Measurements from ENCODE around the gene NEUROD1. TPM values are rescaled to one million over a fixed set of nuclear protein-coding genes. Genes with fewer than 3 reads are reported as not detected.

Gene NEUROD1
- total and polyA plus RNA-seq, 9 of the 15 experiments (the other 6 are each of a cell fraction or from before 2014, with no cell fraction given) = not detected

- TF ChIP-seq KDM5B (IDR thresholded peaks at IDR 0.05; ENCODE audit: insufficient replicate concordance, low read depth, low read length) (no peak), FOXJ3 (CRISPR knock-in tag; IDR thresholded peaks at IDR 0.05) (no peak), POLR3A (IDR thresholded peaks at IDR 0.05; ENCODE audit: borderline replicate concordance, extremely low read depth, insufficient read depth, insufficient read length) (no peak), ETV1 (tag; conservative IDR thresholded peaks at IDR 0.05; ENCODE audit: low read depth) (no peak)
- TF ChIP-seq, protein P1, sequence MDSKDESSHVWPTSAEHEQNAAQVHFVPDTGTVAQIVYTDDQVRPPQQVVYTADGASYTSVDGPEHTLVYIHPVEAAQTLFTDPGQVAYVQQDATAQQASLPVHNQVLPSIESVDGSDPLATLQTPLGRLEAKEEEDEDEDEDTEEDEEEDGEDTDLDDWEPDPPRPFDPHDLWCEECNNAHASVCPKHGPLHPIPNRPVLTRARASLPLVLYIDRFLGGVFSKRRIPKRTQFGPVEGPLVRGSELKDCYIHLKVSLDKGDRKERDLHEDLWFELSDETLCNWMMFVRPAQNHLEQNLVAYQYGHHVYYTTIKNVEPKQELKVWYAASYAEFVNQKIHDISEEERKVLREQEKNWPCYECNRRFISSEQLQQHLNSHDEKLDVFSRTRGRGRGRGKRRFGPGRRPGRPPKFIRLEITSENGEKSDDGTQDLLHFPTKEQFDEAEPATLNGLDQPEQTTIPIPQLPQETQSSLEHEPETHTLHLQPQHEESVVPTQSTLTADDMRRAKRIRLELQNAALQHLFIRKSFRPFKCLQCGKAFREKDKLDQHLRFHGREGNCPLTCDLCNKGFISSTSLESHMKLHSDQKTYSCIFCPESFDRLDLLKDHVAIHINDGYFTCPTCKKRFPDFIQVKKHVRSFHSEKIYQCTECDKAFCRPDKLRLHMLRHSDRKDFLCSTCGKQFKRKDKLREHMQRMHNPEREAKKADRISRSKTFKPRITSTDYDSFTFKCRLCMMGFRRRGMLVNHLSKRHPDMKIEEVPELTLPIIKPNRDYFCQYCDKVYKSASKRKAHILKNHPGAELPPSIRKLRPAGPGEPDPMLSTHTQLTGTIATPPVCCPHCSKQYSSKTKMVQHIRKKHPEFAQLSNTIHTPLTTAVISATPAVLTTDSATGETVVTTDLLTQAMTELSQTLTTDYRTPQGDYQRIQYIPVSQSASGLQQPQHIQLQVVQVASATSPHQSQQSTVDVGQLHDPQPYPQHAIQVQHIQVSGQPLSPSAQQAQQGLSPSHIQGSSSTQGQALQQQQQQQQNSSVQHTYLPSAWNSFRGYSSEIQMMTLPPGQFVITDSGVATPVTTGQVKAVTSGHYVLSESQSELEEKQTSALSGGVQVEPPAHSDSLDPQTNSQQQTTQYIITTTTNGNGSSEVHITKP (IDR thresholded peaks at IDR 0.05; ENCODE audit: partially characterized antibody) = no peak
These were observed 1.9 kb upstream of the NEUROD1 start (continued) for GRCh38 chr2:181682026-181682789.
